ENCODE measurements around the gene ETNK2. TPM values are rescaled to one million over a fixed set of nuclear protein-coding genes. Genes with fewer than 3 reads are reported as not detected.
A peak's percentile ranks its signal among the peaks of the same experiment; 100 is the strongest.

Gene ETNK2
- total RNA-seq, 2 donors from 2014 or later: 8.9 to 12.7 TPM

- no peaks in the 10 kb centered on the region for H3K36me3 Mint-ChIP-seq (ENCODE audit: low read depth)
- ATAC-seq: no peak
- no peak for DNase-seq
- H3K9me3 ChIP-seq (ENCODE audit: control insufficient read depth, low read length, poor library complexity, severe bottlenecking): no peaks in the 10 kb centered on the region
- peaks cover under 1% of the 10 kb centered on the region for H3K27me3 Mint-ChIP-seq
- H3K27ac Mint-ChIP-seq: peak overlapping the region; percentile 78
- peak overlapping the region; percentile 86 for H3K4me3 Mint-ChIP-seq
- H3K4me1 Mint-ChIP-seq: peaks cover 10% of the 10 kb centered on the region
These were observed 1.9 kb downstream of the ETNK2 start for GRCh38 chr1:204149635-204150565.

DNA sequence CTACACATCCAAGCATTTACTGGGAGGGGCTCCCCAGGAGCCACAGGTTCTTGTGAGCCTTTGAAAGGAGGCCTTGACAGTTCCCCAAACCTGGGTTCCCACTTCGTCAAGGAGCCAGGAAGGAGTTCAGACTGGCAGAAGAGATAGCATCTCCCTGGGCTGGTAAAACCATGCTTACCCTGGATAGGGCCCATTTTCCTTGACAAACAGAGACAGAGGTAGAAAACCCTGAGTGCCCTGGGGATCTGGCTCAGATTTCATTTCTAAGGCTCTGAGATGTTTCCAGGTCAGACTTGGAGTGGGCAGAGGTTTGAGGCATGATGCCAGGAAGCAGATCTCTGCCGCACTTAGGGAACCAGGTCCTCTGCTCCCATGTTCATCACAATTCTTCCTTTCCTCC lies 2.7 kb downstream of the ETNK2 start:
- Mint-ChIP-seq H3K27ac (peak overlapping the region; percentile 78), H3K4me3 (peak overlapping the region; percentile 28), H3K4me1 (peaks cover 10% of the 10 kb centered on the region), H3K36me3 (ENCODE audit: low read depth) (no peaks in the 10 kb centered on the region), H3K27me3 (peaks cover 6% of the 10 kb centered on the region)
- no peak for ATAC-seq
- no peak for DNase-seq
- no peaks in the 10 kb centered on the region for H3K9me3 ChIP-seq (ENCODE audit: control insufficient read depth, low read length, poor library complexity, severe bottlenecking)

- no peak overlapping the region for H3K27ac Mint-ChIP-seq
- H3K36me3 Mint-ChIP-seq (ENCODE audit: low read depth): no peaks in the 10 kb centered on the region
These were observed 4.1 kb downstream of the ETNK2 start for GRCh38 chr1:204147406-204148383.

DNA sequence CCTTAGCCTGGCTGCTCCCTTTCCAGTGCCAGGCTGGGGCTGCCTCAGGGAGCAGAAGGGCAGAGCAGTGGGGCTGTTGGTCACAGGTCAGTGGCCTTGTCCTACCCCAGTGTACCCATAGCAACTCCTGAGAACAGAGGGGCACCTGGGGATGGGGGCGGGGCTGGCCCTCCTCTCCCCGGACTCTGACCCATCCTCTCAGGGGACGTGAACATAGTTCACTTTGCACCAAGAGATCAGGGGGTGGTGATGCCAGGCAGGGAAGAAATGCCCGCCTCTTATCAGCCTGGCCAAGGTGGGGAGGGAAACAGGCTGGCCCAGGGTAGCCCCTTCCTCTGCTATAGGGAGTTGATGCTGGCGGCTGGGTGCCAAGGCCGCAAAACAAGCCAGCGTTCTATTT lies 4.9 kb downstream of the ETNK2 start:
- Mint-ChIP-seq H3K36me3 (ENCODE audit: low read depth) (no peaks in the 10 kb centered on the region), H3K4me1 (peaks cover 7% of the 10 kb centered on the region), H3K4me3 (no peak overlapping the region), H3K27me3 (peaks cover 6% of the 10 kb centered on the region), H3K27ac (no peak overlapping the region)
- H3K9me3 ChIP-seq (ENCODE audit: control insufficient read depth, low read length, poor library complexity, severe bottlenecking): no peaks in the 10 kb centered on the region
- DNase-seq: no peak
- no peak for ATAC-seq

More at GRCh38 chr1:204147406-204148383, 4.1 kb downstream of the ETNK2 start:
- Mint-ChIP-seq H3K4me1 (peaks cover 10% of the 10 kb centered on the region), H3K4me3 (no peak overlapping the region), H3K27me3 (peaks cover 6% of the 10 kb centered on the region)
- ATAC-seq (no peak), DNase-seq (no peak)
- no peaks in the 10 kb centered on the region for H3K9me3 ChIP-seq (ENCODE audit: control insufficient read depth, low read length, poor library complexity, severe bottlenecking)

DNA sequence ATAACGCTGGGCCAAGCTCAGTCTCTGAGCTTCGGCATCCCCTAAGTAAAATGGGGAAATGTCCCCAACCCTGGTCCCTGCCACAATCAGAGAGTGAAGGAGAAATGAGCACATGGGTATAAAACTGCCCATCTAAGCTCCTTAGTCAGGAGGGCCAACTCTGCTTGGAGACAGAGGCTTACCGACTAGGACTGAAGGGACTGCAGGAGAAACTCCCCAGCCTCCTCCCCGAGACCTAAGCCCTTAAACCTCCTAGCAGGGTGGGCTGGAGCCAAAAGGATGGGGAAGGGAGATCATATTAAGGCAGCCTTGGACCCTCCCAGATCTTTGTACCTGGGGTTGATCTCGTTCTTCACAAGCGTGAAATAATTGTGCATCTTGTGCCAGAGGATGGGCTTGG lies 5.5 kb downstream of the ETNK2 start:
- ATAC-seq (no peak), DNase-seq (no peak)
- Mint-ChIP-seq H3K27ac (no peak overlapping the region), H3K4me3 (no peak overlapping the region), H3K36me3 (ENCODE audit: low read depth) (no peaks in the 10 kb centered on the region), H3K4me1 (peaks cover 7% of the 10 kb centered on the region), H3K27me3 (peaks cover 6% of the 10 kb centered on the region)
- no peaks in the 10 kb centered on the region for H3K9me3 ChIP-seq (ENCODE audit: control insufficient read depth, low read length, poor library complexity, severe bottlenecking)

- no peaks in the 10 kb centered on the region for H3K9me3 ChIP-seq (ENCODE audit: control insufficient read depth, low read length, poor library complexity, severe bottlenecking)
- H3K27me3 Mint-ChIP-seq: peaks cover 6% of the 10 kb centered on the region
- H3K4me3 Mint-ChIP-seq: no peak overlapping the region
- no peak for DNase-seq
- H3K27ac Mint-ChIP-seq: no peak overlapping the region
- ATAC-seq: no peak
- peaks cover 4% of the 10 kb centered on the region for H3K36me3 Mint-ChIP-seq (ENCODE audit: low read depth)
- peaks cover 5% of the 10 kb centered on the region for H3K4me1 Mint-ChIP-seq
These were observed 6.8 kb downstream of the ETNK2 start for GRCh38 chr1:204145033-204145504.

GRCh38 chr1:204143276-204144041 lies 8.4 kb downstream of the ETNK2 start:
- no peak overlapping the region for H3K4me3 Mint-ChIP-seq
- no peaks in the 10 kb centered on the region for H3K9me3 ChIP-seq (ENCODE audit: control insufficient read depth, low read length, poor library complexity, severe bottlenecking)
- H3K4me1 Mint-ChIP-seq: peaks cover 4% of the 10 kb centered on the region
- no peak for DNase-seq
- H3K36me3 Mint-ChIP-seq (ENCODE audit: low read depth): peaks cover 8% of the 10 kb centered on the region
- H3K27ac Mint-ChIP-seq: no peak overlapping the region
- ATAC-seq: no peak
- H3K27me3 Mint-ChIP-seq: peaks cover 6% of the 10 kb centered on the region

- no peak for ATAC-seq
- Mint-ChIP-seq H3K27me3 (peaks cover 6% of the 10 kb centered on the region), H3K36me3 (ENCODE audit: low read depth) (peaks cover 8% of the 10 kb centered on the region), H3K4me3 (no peak overlapping the region), H3K4me1 (peaks cover 4% of the 10 kb centered on the region), H3K27ac (no peak overlapping the region)
- no peak for DNase-seq
- no peaks in the 10 kb centered on the region for H3K9me3 ChIP-seq (ENCODE audit: control insufficient read depth, low read length, poor library complexity, severe bottlenecking)
These were observed 9.5 kb downstream of the ETNK2 start for GRCh38 chr1:204142032-204142974.

DNA sequence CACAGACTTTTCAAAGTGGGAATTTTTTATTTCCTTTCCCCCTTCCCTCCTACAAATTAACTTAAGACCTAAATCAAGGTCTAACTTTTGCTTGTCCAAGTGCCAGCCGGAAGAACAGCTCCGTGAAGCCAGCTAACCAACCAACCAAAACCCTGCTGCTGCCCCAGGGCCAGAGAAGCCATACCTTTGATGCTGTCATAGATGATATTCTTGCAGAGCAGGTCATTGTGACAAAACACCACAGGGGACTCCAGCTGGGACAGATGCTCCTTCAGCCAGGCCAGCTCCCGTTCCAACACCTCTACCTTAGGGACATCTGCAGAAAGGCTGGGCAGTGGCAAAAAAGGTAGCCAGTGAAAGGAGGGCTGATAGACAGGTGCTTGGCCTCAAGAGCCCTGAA lies 10.7 kb downstream of the ETNK2 start:
- H3K9me3 ChIP-seq (ENCODE audit: control insufficient read depth, low read length, poor library complexity, severe bottlenecking): no peaks in the 10 kb centered on the region
- Mint-ChIP-seq H3K4me1 (peaks cover 2% of the 10 kb centered on the region), H3K36me3 (ENCODE audit: low read depth) (peaks cover 8% of the 10 kb centered on the region), H3K27me3 (peaks cover 6% of the 10 kb centered on the region), H3K4me3 (no peak overlapping the region), H3K27ac (no peak overlapping the region)
- ATAC-seq (no peak), DNase-seq (no peak)

DNA sequence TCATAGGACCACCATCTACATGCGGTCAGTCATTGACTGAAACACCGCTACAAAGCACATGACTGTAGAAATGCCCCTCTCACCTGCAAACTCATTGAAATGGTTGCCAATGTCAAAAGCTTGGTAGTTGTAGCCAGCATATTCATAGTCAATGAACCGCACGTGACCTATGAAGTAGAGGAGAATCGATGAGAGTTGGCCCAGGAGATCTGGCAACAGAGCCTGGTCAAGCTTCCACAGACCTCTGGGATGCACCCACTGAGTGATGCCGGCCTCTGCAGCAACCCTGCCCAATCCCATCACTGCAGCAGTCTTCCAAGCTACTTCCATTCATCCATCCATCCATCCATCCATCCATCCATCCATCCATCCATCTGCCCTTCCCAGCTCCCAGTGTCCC lies 11.9 kb downstream of the ETNK2 start:
- DNase-seq: no peak
- H3K9me3 ChIP-seq (ENCODE audit: control insufficient read depth, low read length, poor library complexity, severe bottlenecking): no peaks in the 10 kb centered on the region
- no peak for ATAC-seq
- H3K4me3 Mint-ChIP-seq: no peak overlapping the region
- peaks cover 8% of the 10 kb centered on the region for H3K36me3 Mint-ChIP-seq (ENCODE audit: low read depth)
- H3K27ac Mint-ChIP-seq: no peak overlapping the region
- H3K27me3 Mint-ChIP-seq: peaks cover 6% of the 10 kb centered on the region
- H3K4me1 Mint-ChIP-seq: peaks cover 2% of the 10 kb centered on the region

- DNase-seq (no peak), ATAC-seq (no peak)
- no peak overlapping the region for H3K27ac Mint-ChIP-seq
These were observed 12.8 kb downstream of the ETNK2 start for GRCh38 chr1:204139088-204139487.

DNA sequence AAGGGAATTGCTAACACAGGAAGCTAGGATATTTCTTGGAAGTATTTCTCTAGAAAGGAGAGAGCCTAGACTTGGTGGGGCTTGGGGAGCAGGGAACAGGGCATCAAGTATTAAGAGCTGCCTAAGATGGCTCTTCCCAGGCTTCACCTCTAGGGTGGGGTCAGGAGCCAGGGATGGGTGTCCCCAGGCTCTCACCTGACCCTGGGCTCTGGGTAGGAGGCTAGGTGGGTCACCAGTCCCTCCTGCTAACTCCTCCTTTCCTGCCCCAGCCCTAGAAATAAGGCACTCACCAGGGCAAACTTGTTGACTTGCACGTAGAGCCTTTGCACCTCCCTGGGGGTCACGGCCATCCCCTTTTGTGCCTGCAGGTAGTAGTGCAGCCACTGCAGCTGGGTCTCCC lies 15.0 kb downstream of the ETNK2 start:
- no peaks in the 10 kb centered on the region for H3K9me3 ChIP-seq (ENCODE audit: control insufficient read depth, low read length, poor library complexity, severe bottlenecking)
- no peaks in the 10 kb centered on the region for H3K27me3 Mint-ChIP-seq
- DNase-seq (no peak), ATAC-seq (no peak)
- no peak overlapping the region for H3K27ac Mint-ChIP-seq
- H3K4me1 Mint-ChIP-seq: peaks cover 2% of the 10 kb centered on the region
- no peak overlapping the region for H3K4me3 Mint-ChIP-seq
- H3K36me3 Mint-ChIP-seq (ENCODE audit: low read depth): peaks cover 8% of the 10 kb centered on the region

More at GRCh38 chr1:204139088-204139487, 12.8 kb downstream of the ETNK2 start:
- Mint-ChIP-seq H3K4me1 (peaks cover 2% of the 10 kb centered on the region), H3K27me3 (no peaks in the 10 kb centered on the region), H3K4me3 (no peak overlapping the region), H3K36me3 (ENCODE audit: low read depth) (peaks cover 8% of the 10 kb centered on the region)
- H3K9me3 ChIP-seq (ENCODE audit: control insufficient read depth, low read length, poor library complexity, severe bottlenecking): no peaks in the 10 kb centered on the region
